Effector memory CD4-positive, alpha-beta T cell (primary cell): ENCODE results near the gene CERS6.

Source experiments
- DNase-seq, 3 donors: peaks; one replicate each; pipeline ENCODE4 v3.0.0-alpha.2; 2020
- H3K27ac ChIP-seq: 2 replicates; pipeline ENCODE4 v1.7.0; 2013; ENCODE audit warnings: mild to moderate bottlenecking, low read length, moderate library complexity; ENCODE audit not compliant: insufficient read depth, poor library complexity, severe bottlenecking
- H3K27me3 ChIP-seq: replicated peaks from 2 replicates; pipeline ENCODE4 v1.7.0; 2013; ENCODE audit warnings: mild to moderate bottlenecking, low read length; ENCODE audit not compliant: insufficient read depth, control insufficient read depth, poor library complexity, severe bottlenecking
- H3K36me3 ChIP-seq: 2 replicates; pipeline ENCODE4 v1.7.0; 2013; ENCODE audit warnings: mild to moderate bottlenecking, low read length, moderate library complexity; ENCODE audit not compliant: control insufficient read depth, insufficient read depth
- H3K4me1 ChIP-seq: 2 replicates; pipeline ENCODE4 v1.7.0; 2013; ENCODE audit warnings: low read length, mild to moderate bottlenecking; ENCODE audit not compliant: control insufficient read depth, insufficient read depth, poor library complexity, severe bottlenecking
- H3K4me3 ChIP-seq: 2 replicates; pipeline ENCODE4 v1.7.0; 2013; ENCODE audit warnings: low read length, low read depth, mild to moderate bottlenecking; ENCODE audit not compliant: insufficient read depth, poor library complexity, severe bottlenecking
- H3K9me3 ChIP-seq: 2 replicates; pipeline ENCODE4 v1.7.0; 2013; ENCODE audit warnings: mild to moderate bottlenecking, low read length, moderate library complexity; ENCODE audit not compliant: control insufficient read depth

CERS6 gene

GRCh38 chr2:168607992-168608391, 151.9 kb downstream of the CERS6 start:
- no peak overlapping the region for H3K4me3 ChIP-seq
- no peak for DNase-seq
- H3K36me3 ChIP-seq = no peaks in the 10 kb centered on the region
- H3K9me3 ChIP-seq = no peaks in the 10 kb centered on the region
- H3K4me1 ChIP-seq = no peaks in the 10 kb centered on the region
- no peak overlapping the region for H3K27ac ChIP-seq
- H3K27me3 ChIP-seq = no peaks in the 10 kb centered on the region

GRCh38 chr2:168608796-168609195, 152.7 kb downstream of the CERS6 start:
- no peak overlapping the region for H3K4me3 ChIP-seq
- H3K9me3 ChIP-seq = no peaks in the 10 kb centered on the region
- no peaks in the 10 kb centered on the region for H3K27me3 ChIP-seq
- no peaks in the 10 kb centered on the region for H3K36me3 ChIP-seq
- no peak overlapping the region for H3K27ac ChIP-seq
- H3K4me1 ChIP-seq = no peaks in the 10 kb centered on the region
- no peak for DNase-seq

GRCh38 chr2:168611091-168611490, 155.0 kb downstream of the CERS6 start:
- Histone ChIP-seq H3K27ac (no peak overlapping the region), H3K4me3 (no peak overlapping the region), H3K4me1 (no peaks in the 10 kb centered on the region), H3K36me3 (no peaks in the 10 kb centered on the region), H3K9me3 (no peaks in the 10 kb centered on the region), H3K27me3 (no peaks in the 10 kb centered on the region)
- DNase-seq = no peak

- no peaks in the 10 kb centered on the region for H3K9me3 ChIP-seq
- no peak for DNase-seq
- H3K27me3 ChIP-seq = no peaks in the 10 kb centered on the region
- no peak overlapping the region for H3K4me3 ChIP-seq
- no peaks in the 10 kb centered on the region for H3K4me1 ChIP-seq
- H3K27ac ChIP-seq = no peak overlapping the region
- H3K36me3 ChIP-seq = no peaks in the 10 kb centered on the region
Measured at GRCh38 chr2:168611896-168612650, 156.0 kb downstream of the CERS6 start.

- no peaks in the 10 kb centered on the region for H3K27me3 ChIP-seq
- H3K36me3 ChIP-seq = no peaks in the 10 kb centered on the region
- DNase-seq = no peak
- no peaks in the 10 kb centered on the region for H3K9me3 ChIP-seq
- H3K4me3 ChIP-seq = no peak overlapping the region
- no peaks in the 10 kb centered on the region for H3K4me1 ChIP-seq
- no peak overlapping the region for H3K27ac ChIP-seq
Measured at GRCh38 chr2:168612719-168613118, 156.6 kb downstream of the CERS6 start.

- H3K4me3 ChIP-seq = no peak overlapping the region
- H3K27me3 ChIP-seq = no peaks in the 10 kb centered on the region
- no peaks in the 10 kb centered on the region for H3K9me3 ChIP-seq
- H3K36me3 ChIP-seq = no peaks in the 10 kb centered on the region
- no peak overlapping the region for H3K27ac ChIP-seq
- H3K4me1 ChIP-seq = no peaks in the 10 kb centered on the region
- DNase-seq = no peak
Measured at GRCh38 chr2:168613551-168613950, 157.5 kb downstream of the CERS6 start.

- Histone ChIP-seq H3K4me1 (no peaks in the 10 kb centered on the region), H3K36me3 (no peaks in the 10 kb centered on the region), H3K27ac (no peak overlapping the region), H3K4me3 (no peak overlapping the region), H3K9me3 (no peaks in the 10 kb centered on the region), H3K27me3 (no peaks in the 10 kb centered on the region)
- DNase-seq = no peak
Measured at GRCh38 chr2:168614172-168615018, 158.3 kb downstream of the CERS6 start.

GRCh38 chr2:168620554-168620953, 164.5 kb downstream of the CERS6 start:
- no peaks in the 10 kb centered on the region for H3K27me3 ChIP-seq
- H3K36me3 ChIP-seq = no peaks in the 10 kb centered on the region
- H3K4me3 ChIP-seq = no peak overlapping the region
- H3K9me3 ChIP-seq = no peaks in the 10 kb centered on the region
- H3K4me1 ChIP-seq = no peaks in the 10 kb centered on the region
- no peak for DNase-seq
- no peak overlapping the region for H3K27ac ChIP-seq

GRCh38 chr2:168622559-168622958, 166.5 kb downstream of the CERS6 start:
- no peaks in the 10 kb centered on the region for H3K9me3 ChIP-seq
- no peak for DNase-seq
- no peaks in the 10 kb centered on the region for H3K4me1 ChIP-seq
- no peaks in the 10 kb centered on the region for H3K27me3 ChIP-seq
- no peaks in the 10 kb centered on the region for H3K36me3 ChIP-seq
- H3K27ac ChIP-seq = no peak overlapping the region
- no peak overlapping the region for H3K4me3 ChIP-seq

GRCh38 chr2:168624028-168624427, 168.0 kb downstream of the CERS6 start:
- no peaks in the 10 kb centered on the region for H3K9me3 ChIP-seq
- H3K4me3 ChIP-seq = no peak overlapping the region
- H3K4me1 ChIP-seq = no peaks in the 10 kb centered on the region
- no peak for DNase-seq
- H3K27me3 ChIP-seq = no peaks in the 10 kb centered on the region
- no peaks in the 10 kb centered on the region for H3K36me3 ChIP-seq
- no peak overlapping the region for H3K27ac ChIP-seq
